H1 (cell line): ENCODE measurements around the gene SF3B3. TPM values are rescaled to one million over a fixed set of nuclear protein-coding genes. Genes with fewer than 3 reads are reported as not detected.

Experiments
- ATF2 ChIP-seq: IDR thresholded peaks from 2 replicates; pipeline ENCODE4 v1.6.1; 2012; ENCODE audit warnings: low read length, inconsistent platforms
- CHD7 ChIP-seq: fragments of 300-600 bp; sonication (generic); IDR thresholded peaks from 2 replicates; pipeline ENCODE4 v1.7.1; 2012; ENCODE audit warnings: low read length, moderate library complexity, mild to moderate bottlenecking, inconsistent platforms; ENCODE audit not compliant: insufficient replicate concordance
- PHF8 ChIP-seq: fragments of 200-600 bp; sonication (generic); conservative IDR thresholded peaks from 2 replicates; pipeline ENCODE4 v1.7.1; 2012; ENCODE audit warnings: low read depth, mild to moderate bottlenecking, inconsistent platforms, low read length, moderate library complexity
- POLR2AphosphoS5 ChIP-seq: IDR thresholded peaks from 2 replicates; pipeline ENCODE4 v1.6.1; 2011; ENCODE audit warnings: low read depth, low read length
- RNF2 ChIP-seq: fragments of 200-900, 300-1000 bp; sonication (generic); IDR thresholded peaks from 2 replicates; pipeline ENCODE4 v1.7.1; 2016; ENCODE audit warnings: borderline replicate concordance, low read depth, mild to moderate bottlenecking, antibody characterized with exemption, low read length; ENCODE audit not compliant: poor library complexity, severe bottlenecking; ENCODE audit errors: missing control alignments
- SP2 ChIP-seq: IDR thresholded peaks from 2 replicates; pipeline ENCODE4 v1.6.1; 2012; ENCODE audit warnings: mild to moderate bottlenecking, low read length, inconsistent platforms
- YY1 ChIP-seq: IDR thresholded peaks from 2 replicates; pipeline ENCODE4 v1.6.1; 2011; ENCODE audit warnings: low read depth, mild to moderate bottlenecking, low read length
- polyA plus RNA-seq, 7 experiments: library from polyadenylated mRNA; depleted of rRNA in 3 of 7; stranded (reverse) in 5 of 7; unstranded in 2 of 7; fragments of >200 nt in 5 of 7; fragments of 200-250 nt in 2 of 7; gene quantifications; 1 replicate in 5 of 7; 2 replicates in 1 of 7; 4 replicates in 1 of 7; pipeline versions ENCODE4 v1.2.1 to v1.2.3, GENCODE V29; 2011 to 2013; ENCODE audit warnings: missing spikeins in 2 of 7, mixed read lengths in 2 of 7
- total RNA-seq: library from RNA; stranded (reverse); fragmentation: NEBNext Ultra II Directional; extraction: Animal tissue kit (Norgen Biotek cat#: 25700); gene quantifications from 2 replicates; pipeline ENCODE4 v1.2.1, GENCODE V29; 2021

SF3B3 gene
- total and polyA plus RNA-seq, 2 of the 8 experiments (the other 6 are each of a cell fraction or from before 2014, with no cell fraction given): 241 to 521 TPM

GRCh38 chr16:70482624-70483023 lies 41.0 kb upstream of the SF3B3 start (continued):
- no peak for TF ChIP-seq CHD7
- TF ChIP-seq ATF2: no peak
- TF ChIP-seq YY1: no peak
- TF ChIP-seq PHF8: no peak
- no peak for TF ChIP-seq POLR2AphosphoS5
- no peak for TF ChIP-seq RNF2
- no peak for TF ChIP-seq SP2
